WERI-Rb-1 (cell line): Measurements from ENCODE around the gene MRPS21.

Source experiments
- DNase-seq: peaks from one replicate; pipeline ENCODE4 v3.0.0-alpha.2; 2020
- H3K27ac ChIP-seq: fragments of 250-450 bp; sonication (Bioruptor Pico); 2 replicates; pipeline ENCODE4 v1.5.1; 2020; ENCODE audit warnings: mild to moderate bottlenecking, moderate library complexity
- H3K27me3 ChIP-seq: fragments of 250-450 bp; sonication (Bioruptor Pico); 2 replicates; pipeline ENCODE4 v1.5.1; 2021; ENCODE audit warnings: mild to moderate bottlenecking, low read depth, moderate library complexity; ENCODE audit not compliant: insufficient read depth, severe bottlenecking
- H3K36me3 ChIP-seq: fragments of 250-450 bp; sonication (Bioruptor Pico); 2 replicates; pipeline ENCODE4 v1.5.1; 2020; ENCODE audit warnings: mild to moderate bottlenecking, moderate library complexity
- H3K4me3 ChIP-seq: 2 replicates; pipeline ENCODE4 v1.5.1; 2011; ENCODE audit warnings: low read depth, mild to moderate bottlenecking, control low read depth, low read length
- H3K9me3 ChIP-seq: fragments of 250-450 bp; sonication (Bioruptor Pico); 2 replicates; pipeline ENCODE4 v1.5.1; 2021; ENCODE audit warnings: mild to moderate bottlenecking, moderate library complexity; ENCODE audit not compliant: severe bottlenecking
- CTCF ChIP-seq: IDR thresholded peaks from 2 replicates; pipeline ENCODE4 v1.5.1; 2011; ENCODE audit warnings: low read depth, mild to moderate bottlenecking, control low read depth, inconsistent platforms, low read length

MRPS21 gene

DNA sequence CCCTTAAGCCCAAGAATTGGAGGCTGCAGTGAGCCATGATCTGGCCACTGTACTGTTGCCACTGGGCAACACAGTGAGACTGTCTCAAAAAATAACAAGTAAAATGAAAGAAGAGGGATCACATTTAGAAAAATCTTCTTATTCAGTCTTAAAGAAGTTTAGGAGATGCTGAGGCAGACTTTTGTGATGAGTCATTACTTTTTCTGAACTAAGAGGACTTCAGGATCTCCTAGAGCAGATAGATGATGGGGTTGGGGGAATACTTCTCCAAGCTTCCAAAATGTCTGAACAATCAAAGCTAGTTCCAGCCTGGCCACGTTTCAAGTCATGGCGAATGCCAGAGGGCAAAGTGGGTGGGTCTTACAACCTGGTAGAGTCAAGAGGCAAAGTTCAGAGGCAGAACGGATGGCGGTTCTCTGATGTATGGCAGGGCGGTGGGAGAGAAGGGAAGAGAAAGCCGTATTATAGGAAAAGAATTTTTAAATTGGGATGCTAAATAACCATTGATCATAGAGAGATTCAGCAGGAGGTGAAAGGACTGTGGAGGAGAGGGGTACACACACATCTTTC lies 13.4 kb upstream of the MRPS21 start:
- no peaks in the 10 kb centered on the region for H3K27me3 ChIP-seq
- H3K4me3 ChIP-seq: no peak overlapping the region
- TF ChIP-seq CTCF: no peak
- H3K36me3 ChIP-seq: no peaks in the 10 kb centered on the region
- H3K27ac ChIP-seq: no peak overlapping the region
- no peak for DNase-seq
- H3K9me3 ChIP-seq: no peaks in the 10 kb centered on the region

DNA sequence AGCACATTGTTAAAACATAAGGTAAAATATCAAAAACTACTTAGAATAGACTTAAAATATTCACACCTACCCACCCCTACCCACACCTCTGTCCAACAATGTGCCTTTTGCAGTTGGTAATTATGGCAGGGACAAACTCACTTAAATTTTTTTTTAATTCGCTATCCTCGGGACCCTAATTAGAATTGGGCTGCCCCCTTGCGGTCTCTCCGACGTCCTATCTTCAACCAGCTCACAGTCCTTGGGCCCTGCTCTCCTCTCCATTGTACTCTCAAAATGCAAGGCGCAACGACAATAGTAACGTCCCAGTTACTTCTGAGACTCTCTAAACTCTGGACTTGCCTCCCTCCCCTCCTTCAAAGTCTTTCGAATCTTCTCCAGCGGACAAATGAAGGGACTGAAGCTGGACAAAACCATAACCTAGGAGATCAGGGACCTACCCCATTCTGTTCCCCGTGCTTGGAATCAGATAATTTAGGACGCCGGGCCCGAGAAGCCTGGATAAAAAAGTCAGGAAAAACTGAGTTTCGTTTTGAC lies 12.4 kb upstream of the MRPS21 start:
- Histone ChIP-seq H3K36me3 (no peaks in the 10 kb centered on the region), H3K27me3 (no peaks in the 10 kb centered on the region), H3K4me3 (peak overlapping the region; percentile 52), H3K9me3 (no peaks in the 10 kb centered on the region), H3K27ac (peak overlapping the region; percentile 18; the same call in 1 of the 2 replicates)
- DNase-seq: peak; percentile 88
- TF ChIP-seq CTCF: peak; percentile 83

DNA sequence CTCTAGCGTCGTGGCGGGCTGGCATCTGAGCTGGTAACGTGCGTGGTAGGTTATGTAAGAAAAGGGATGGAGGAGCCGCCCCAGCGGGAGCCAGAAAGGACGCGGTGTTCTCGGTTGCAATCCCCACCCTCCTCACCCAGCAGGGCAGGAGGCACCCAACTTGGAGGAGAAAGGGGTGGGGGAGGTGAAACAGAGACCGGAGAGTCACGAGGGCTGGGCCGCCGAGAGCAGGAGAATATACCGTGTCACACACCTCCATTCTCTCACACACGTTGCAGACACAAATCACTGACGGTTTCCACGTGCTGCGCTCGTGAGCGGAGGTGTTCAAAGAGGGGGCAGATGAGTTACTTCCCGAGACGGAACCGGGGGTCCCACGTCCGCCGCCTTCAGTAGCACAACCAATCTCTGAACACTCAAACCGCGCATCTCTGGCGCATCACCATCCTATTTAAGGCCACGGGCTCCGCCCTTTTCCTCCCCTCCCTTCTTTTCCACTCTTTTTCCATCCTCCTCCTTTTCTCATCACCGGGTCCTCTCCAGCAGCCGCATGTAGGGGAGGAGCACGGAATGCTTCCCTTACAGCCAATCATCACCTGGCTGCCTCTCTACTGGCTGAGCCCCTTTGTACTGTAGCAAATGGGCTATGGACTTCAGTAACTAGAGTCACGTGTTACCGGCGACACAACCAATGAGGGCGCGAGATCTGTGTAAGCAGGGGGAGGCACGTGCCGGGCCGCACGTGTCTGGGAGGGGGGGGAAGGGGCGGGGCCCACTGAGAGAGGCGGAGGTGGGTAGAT lies 11.7 kb upstream of the MRPS21 start, which contains the start of gene CIART:
Gene CIART (plus strand): TSS at position 797 of the 800 bp plus-strand sequence. CDS start 714 bp downstream, outside the sequence.
- no peaks in the 10 kb centered on the region for H3K36me3 ChIP-seq
- H3K27me3 ChIP-seq: no peaks in the 10 kb centered on the region
- peak within 1 kb of the TSS; percentile 52 for H3K4me3 ChIP-seq
- peak; percentile 98 for DNase-seq
- no peak for TF ChIP-seq CTCF
- H3K9me3 ChIP-seq: no peaks in the 10 kb centered on the region
- H3K27ac ChIP-seq: peak within 1 kb of the TSS; percentile 18; the same call in 1 of the 2 replicates

DNA sequence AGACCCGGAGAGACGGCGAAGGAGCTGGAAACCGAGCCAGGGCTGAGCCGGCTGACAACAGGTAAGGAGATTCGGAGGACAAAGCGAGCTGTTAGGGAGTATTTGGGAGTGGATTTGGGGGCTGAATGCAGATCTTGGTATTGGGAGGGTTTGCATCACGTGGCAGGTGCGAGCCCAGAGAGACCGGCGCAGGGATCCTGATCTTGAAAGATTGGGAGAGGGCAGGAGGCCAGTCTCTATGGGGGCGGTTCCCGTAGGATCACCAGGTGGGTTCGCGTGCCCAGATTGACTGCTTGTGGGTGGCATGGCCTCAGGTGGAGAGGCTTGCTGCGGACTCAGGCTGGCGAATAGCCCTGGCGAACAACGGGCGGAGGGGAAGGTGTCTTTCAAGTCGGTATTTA lies 11.1 kb upstream of the MRPS21 start:
- Histone ChIP-seq H3K27me3 (no peaks in the 10 kb centered on the region), H3K36me3 (no peaks in the 10 kb centered on the region), H3K4me3 (peak overlapping the region; percentile 52), H3K27ac (no peak overlapping the region), H3K9me3 (no peaks in the 10 kb centered on the region)
- no peak for TF ChIP-seq CTCF
- DNase-seq: no peak

- Histone ChIP-seq H3K27me3 (no peaks in the 10 kb centered on the region), H3K9me3 (no peaks in the 10 kb centered on the region), H3K4me3 (peak overlapping the region; percentile 52), H3K36me3 (no peaks in the 10 kb centered on the region), H3K27ac (no peak overlapping the region)
- no peak for DNase-seq
- no peak for TF ChIP-seq CTCF
These were observed 10.4 kb upstream of the MRPS21 start for GRCh38 chr1:150283260-150283659.
